ENCODE data around the gene ATL3.
A peak's percentile ranks its signal among the peaks of the same experiment; 100 is the strongest.
"Not testable (repeated sequence)": the region's sequence is repeated elsewhere in the genome, so short reads cannot be mapped to it uniquely, and the experiment has no call there.

Gene ATL3

GRCh38 chr11:63617686-63618085 is 53.5 kb downstream of the ATL3 start:
- not testable (repeated sequence) for DNase-seq

GRCh38 chr11:63616953-63617352 is 54.2 kb downstream of the ATL3 start:
- no peak for DNase-seq

GRCh38 chr11:63614136-63614671 is 57.0 kb downstream of the ATL3 start, which contains the start of gene PLAAT3:
Gene PLAAT3 (minus strand): TSS chr11:63614433. CDS start chr11:63614014, 419 bp downstream.
- DNase-seq: no peak

- no peak for DNase-seq
These were observed 57.5 kb downstream of the ATL3 start for GRCh38 chr11:63613517-63614135.

- no peak for DNase-seq
These were observed 59.0 kb downstream of the ATL3 start for GRCh38 chr11:63612181-63612580.

GRCh38 chr11:63611395-63611747 is 59.8 kb downstream of the ATL3 start:
- no peak for DNase-seq

- DNase-seq: peak; percentile 30
These were observed 60.4 kb downstream of the ATL3 start for GRCh38 chr11:63610604-63611394.

- DNase-seq: no peak
These were observed 61.1 kb downstream of the ATL3 start for GRCh38 chr11:63609971-63610580.

- DNase-seq: no peak
These were observed 61.6 kb downstream of the ATL3 start for GRCh38 chr11:63609536-63609935.

GRCh38 chr11:63608353-63609345 is 62.5 kb downstream of the ATL3 start:
- no peak for DNase-seq

- DNase-seq: no peak
These were observed 68.0 kb downstream of the ATL3 start for GRCh38 chr11:63603180-63603518.

- not testable (repeated sequence) for DNase-seq
These were observed 68.6 kb downstream of the ATL3 start for GRCh38 chr11:63602290-63603179.

- DNase-seq: no peak
These were observed 71.7 kb downstream of the ATL3 start for GRCh38 chr11:63599211-63600122.

- no peak for DNase-seq
These were observed 72.6 kb downstream of the ATL3 start for GRCh38 chr11:63598556-63598955.

- DNase-seq: no peak
These were observed 75.9 kb downstream of the ATL3 start for GRCh38 chr11:63595296-63595695.

GRCh38 chr11:63592975-63593395 is 78.2 kb downstream of the ATL3 start:
- DNase-seq: no peak

- no peak for DNase-seq
These were observed 81.0 kb downstream of the ATL3 start for GRCh38 chr11:63590024-63590788.

GRCh38 chr11:63589000-63589399 is 82.2 kb downstream of the ATL3 start:
- no peak for DNase-seq

GRCh38 chr11:63586451-63587166 is 84.6 kb downstream of the ATL3 start:
- no peak for DNase-seq
